Rectal smooth muscle tissue (tissue), 1 donor: ENCODE measurements around the gene STK17A.
"Not testable (repeated sequence)": the region's sequence is repeated elsewhere in the genome, so short reads cannot be mapped to it uniquely, and the experiment has no call there.

Source experiments
- H3K27ac ChIP-seq: one replicate; pipeline ENCODE4 v1.7.0; 2013; ENCODE audit warnings: low read depth, low read length, inconsistent platforms
- H3K27me3 ChIP-seq: one replicate; pipeline ENCODE4 v1.7.0; 2013; ENCODE audit warnings: low read length; ENCODE audit not compliant: control insufficient read depth, insufficient read depth
- H3K36me3 ChIP-seq: one replicate; pipeline ENCODE4 v1.7.0; 2013; ENCODE audit warnings: low read length; ENCODE audit not compliant: control insufficient read depth, insufficient read depth
- H3K4me1 ChIP-seq: one replicate; pipeline ENCODE4 v1.7.0; 2013; ENCODE audit warnings: low read length; ENCODE audit not compliant: control insufficient read depth, insufficient read depth
- H3K4me3 ChIP-seq: one replicate; pipeline ENCODE4 v1.7.0; 2013; ENCODE audit warnings: low read length
- H3K9ac ChIP-seq: one replicate; pipeline ENCODE4 v1.7.0; 2013; ENCODE audit warnings: low read length

STK17A gene

GRCh38 chr7:43590862-43591557 lies 8.1 kb downstream of the STK17A start:
- no peak overlapping the region for H3K27ac ChIP-seq
- H3K4me1 ChIP-seq = no peaks in the 10 kb centered on the region
- no peaks in the 10 kb centered on the region for H3K27me3 ChIP-seq
- no peak overlapping the region for H3K9ac ChIP-seq
- no peak overlapping the region for H3K4me3 ChIP-seq
- H3K36me3 ChIP-seq = no peaks in the 10 kb centered on the region

- no peak overlapping the region for H3K4me3 ChIP-seq
- H3K27ac ChIP-seq = no peak overlapping the region
- H3K36me3 ChIP-seq = no peaks in the 10 kb centered on the region
- no peak overlapping the region for H3K9ac ChIP-seq
- no peaks in the 10 kb centered on the region for H3K27me3 ChIP-seq
- H3K4me1 ChIP-seq = no peaks in the 10 kb centered on the region
Observed at GRCh38 chr7:43591558-43592180, 8.8 kb downstream of the STK17A start.

- Histone ChIP-seq H3K9ac (no peak overlapping the region), H3K36me3 (no peaks in the 10 kb centered on the region), H3K27me3 (no peaks in the 10 kb centered on the region), H3K27ac (no peak overlapping the region), H3K4me1 (no peaks in the 10 kb centered on the region), H3K4me3 (no peak overlapping the region)
Observed at GRCh38 chr7:43592326-43592725, 9.4 kb downstream of the STK17A start.

- Histone ChIP-seq H3K4me3 (no peak overlapping the region), H3K27ac (no peak overlapping the region), H3K9ac (no peak overlapping the region), H3K36me3 (peaks cover 2% of the 10 kb centered on the region), H3K27me3 (no peaks in the 10 kb centered on the region), H3K4me1 (no peaks in the 10 kb centered on the region)
Observed at GRCh38 chr7:43593010-43593409, 10.1 kb downstream of the STK17A start.

GRCh38 chr7:43594020-43594419 lies 11.1 kb downstream of the STK17A start:
- Histone ChIP-seq H3K9ac (no peak overlapping the region), H3K4me1 (no peaks in the 10 kb centered on the region), H3K27me3 (no peaks in the 10 kb centered on the region), H3K4me3 (no peak overlapping the region), H3K27ac (no peak overlapping the region), H3K36me3 (peaks cover 2% of the 10 kb centered on the region)

- not testable (repeated sequence) for H3K36me3 ChIP-seq, H3K27me3 ChIP-seq, H3K9ac ChIP-seq, H3K4me1 ChIP-seq, H3K27ac ChIP-seq, H3K4me3 ChIP-seq
Observed at GRCh38 chr7:43596426-43596825, 13.5 kb downstream of the STK17A start.

GRCh38 chr7:43600056-43600455 lies 17.1 kb downstream of the STK17A start:
- Histone ChIP-seq H3K27ac (no peak overlapping the region), H3K4me1 (no peaks in the 10 kb centered on the region), H3K36me3 (peaks cover 2% of the 10 kb centered on the region), H3K27me3 (no peaks in the 10 kb centered on the region), H3K9ac (no peak overlapping the region), H3K4me3 (no peak overlapping the region)

- H3K27ac ChIP-seq = no peak overlapping the region
- no peak overlapping the region for H3K4me3 ChIP-seq
- no peak overlapping the region for H3K9ac ChIP-seq
- H3K27me3 ChIP-seq = no peaks in the 10 kb centered on the region
- no peaks in the 10 kb centered on the region for H3K4me1 ChIP-seq
- peaks cover 2% of the 10 kb centered on the region for H3K36me3 ChIP-seq
Observed at GRCh38 chr7:43602256-43602655, 19.3 kb downstream of the STK17A start.

- peaks cover 2% of the 10 kb centered on the region for H3K36me3 ChIP-seq
Observed at GRCh38 chr7:43604251-43604650, 21.3 kb downstream of the STK17A start.

GRCh38 chr7:43609097-43609496 lies 26.2 kb downstream of the STK17A start:
- Histone ChIP-seq H3K36me3 (peaks cover 4% of the 10 kb centered on the region), H3K4me3 (no peak overlapping the region), H3K4me1 (peaks cover 17% of the 10 kb centered on the region), H3K9ac (no peak overlapping the region), H3K27me3 (no peaks in the 10 kb centered on the region), H3K27ac (no peak overlapping the region)

More at GRCh38 chr7:43604251-43604650, 21.3 kb downstream of the STK17A start:
- Histone ChIP-seq H3K27ac (no peak overlapping the region), H3K4me1 (no peaks in the 10 kb centered on the region), H3K27me3 (no peaks in the 10 kb centered on the region), H3K4me3 (no peak overlapping the region), H3K9ac (no peak overlapping the region)

GRCh38 chr7:43612128-43612527 lies 29.2 kb downstream of the STK17A start:
- H3K27ac ChIP-seq = no peak overlapping the region
- H3K4me1 ChIP-seq = peaks cover 17% of the 10 kb centered on the region
- H3K9ac ChIP-seq = no peak overlapping the region
- H3K4me3 ChIP-seq = no peak overlapping the region
- peaks cover 8% of the 10 kb centered on the region for H3K36me3 ChIP-seq
- H3K27me3 ChIP-seq = no peaks in the 10 kb centered on the region

GRCh38 chr7:43612599-43613589 lies 30.0 kb downstream of the STK17A start:
- Histone ChIP-seq H3K4me3 (no peak overlapping the region), H3K27me3 (no peaks in the 10 kb centered on the region), H3K27ac (no peak overlapping the region), H3K36me3 (peaks cover 10% of the 10 kb centered on the region), H3K4me1 (peaks cover 17% of the 10 kb centered on the region), H3K9ac (no peak overlapping the region)
